ENCODE data around the gene EXPH5. TPM values are rescaled to one million over a fixed set of nuclear protein-coding genes. Genes with fewer than 3 reads are reported as not detected.
"Not testable (repeated sequence)": the region's sequence is repeated elsewhere in the genome, so short reads cannot be mapped to it uniquely, and the experiment has no call there.

The EXPH5 gene
- total RNA-seq, 2 donors from 2014 or later, result 6.6 to 17.3 TPM

DNA sequence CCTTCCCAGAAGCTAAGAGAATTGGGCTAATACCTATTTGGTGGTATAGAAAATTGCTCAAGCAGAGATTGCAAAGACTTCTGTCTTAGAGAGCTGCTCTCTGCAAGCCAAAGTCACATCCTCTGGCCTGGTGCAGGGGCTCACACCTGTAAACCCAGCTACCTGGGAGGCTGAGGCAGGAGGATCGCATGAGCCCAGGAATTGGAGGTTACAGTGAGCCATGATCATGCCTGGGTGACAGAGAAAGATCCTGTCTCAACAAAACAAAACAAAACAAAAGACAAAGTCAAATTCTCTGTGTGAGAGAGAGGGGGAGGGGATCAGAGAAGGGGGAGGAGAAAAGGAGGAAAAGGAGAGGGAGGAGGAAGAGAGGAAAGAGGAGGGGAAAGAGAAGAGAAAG is 15.0 kb upstream of the EXPH5 start:
- TF ChIP-seq, protein P1, sequence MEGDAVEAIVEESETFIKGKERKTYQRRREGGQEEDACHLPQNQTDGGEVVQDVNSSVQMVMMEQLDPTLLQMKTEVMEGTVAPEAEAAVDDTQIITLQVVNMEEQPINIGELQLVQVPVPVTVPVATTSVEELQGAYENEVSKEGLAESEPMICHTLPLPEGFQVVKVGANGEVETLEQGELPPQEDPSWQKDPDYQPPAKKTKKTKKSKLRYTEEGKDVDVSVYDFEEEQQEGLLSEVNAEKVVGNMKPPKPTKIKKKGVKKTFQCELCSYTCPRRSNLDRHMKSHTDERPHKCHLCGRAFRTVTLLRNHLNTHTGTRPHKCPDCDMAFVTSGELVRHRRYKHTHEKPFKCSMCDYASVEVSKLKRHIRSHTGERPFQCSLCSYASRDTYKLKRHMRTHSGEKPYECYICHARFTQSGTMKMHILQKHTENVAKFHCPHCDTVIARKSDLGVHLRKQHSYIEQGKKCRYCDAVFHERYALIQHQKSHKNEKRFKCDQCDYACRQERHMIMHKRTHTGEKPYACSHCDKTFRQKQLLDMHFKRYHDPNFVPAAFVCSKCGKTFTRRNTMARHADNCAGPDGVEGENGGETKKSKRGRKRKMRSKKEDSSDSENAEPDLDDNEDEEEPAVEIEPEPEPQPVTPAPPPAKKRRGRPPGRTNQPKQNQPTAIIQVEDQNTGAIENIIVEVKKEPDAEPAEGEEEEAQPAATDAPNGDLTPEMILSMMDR (IDR thresholded peaks at IDR 0.05), result no peak
- no peak for TF ChIP-seq POLR2A (IDR thresholded peaks at IDR 0.05)
- no peaks in the 10 kb centered on the region for H3K9me3 ChIP-seq
- no peak overlapping the region for H3K4me3 ChIP-seq
- H3K4me1 ChIP-seq (replicated peaks), result no peaks in the 10 kb centered on the region
- H3K36me3 ChIP-seq, result no peaks in the 10 kb centered on the region
- 100% methylated on average over 1 of the region's 1 CpG for WGBS
- no peaks in the 10 kb centered on the region for H3K27me3 ChIP-seq (replicated peaks; ENCODE audit: insufficient read depth)
- no peak for DNase-seq (ENCODE audit: low spot score)
- intact Hi-C loops (cut with DNase I), result no loop called here
- no peak overlapping the region for H3K27ac ChIP-seq

DNA sequence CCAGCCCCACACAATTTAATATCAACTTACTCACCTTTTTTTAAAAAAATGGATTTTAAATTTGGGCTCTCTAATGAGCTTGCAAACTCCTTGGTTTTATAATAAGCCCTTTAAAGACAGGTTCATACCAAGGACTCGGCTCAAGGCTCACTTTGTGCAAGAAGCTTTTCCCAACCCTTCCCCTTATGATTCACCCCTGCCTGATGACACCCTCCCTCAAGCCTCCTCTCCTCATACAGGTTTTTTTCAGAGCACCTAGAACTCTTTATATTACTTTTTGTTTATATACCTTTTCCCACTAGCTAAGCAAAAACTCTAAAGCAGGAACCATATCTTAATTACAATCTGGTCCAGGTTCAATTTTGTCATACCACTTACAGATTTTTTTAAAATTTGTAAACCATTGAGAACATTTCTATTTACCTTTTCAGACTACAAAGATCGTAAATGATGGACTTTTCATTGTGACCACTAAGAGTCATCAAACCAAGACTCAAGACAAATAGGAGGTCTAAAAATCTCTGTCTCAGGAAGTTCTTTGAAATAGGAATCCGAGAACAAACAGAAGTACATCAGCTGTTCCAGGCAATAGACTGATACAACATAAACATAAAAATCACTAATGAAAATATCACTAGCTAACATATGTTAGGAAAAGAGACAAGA is 13.1 kb upstream of the EXPH5 start:
- DNase-seq (ENCODE audit: low spot score), result no peak
- intact Hi-C loops (cut with DNase I), result no loop called here
- Histone ChIP-seq H3K4me3 (no peak overlapping the region), H3K9me3 (no peaks in the 10 kb centered on the region), H3K4me1 (replicated peaks) (no peaks in the 10 kb centered on the region), H3K36me3 (no peaks in the 10 kb centered on the region), H3K27me3 (replicated peaks; ENCODE audit: insufficient read depth) (no peaks in the 10 kb centered on the region), H3K27ac (no peak overlapping the region)
- WGBS, result 45% methylated on average over 3 of the region's 3 CpGs
- TF ChIP-seq POLR2A (IDR thresholded peaks at IDR 0.05) (no peak), POLR2AphosphoS5 (IDR thresholded peaks at IDR 0.05) (peak; percentile 46)
- TF ChIP-seq, protein P1 (IDR thresholded peaks at IDR 0.05), result no peak

DNA sequence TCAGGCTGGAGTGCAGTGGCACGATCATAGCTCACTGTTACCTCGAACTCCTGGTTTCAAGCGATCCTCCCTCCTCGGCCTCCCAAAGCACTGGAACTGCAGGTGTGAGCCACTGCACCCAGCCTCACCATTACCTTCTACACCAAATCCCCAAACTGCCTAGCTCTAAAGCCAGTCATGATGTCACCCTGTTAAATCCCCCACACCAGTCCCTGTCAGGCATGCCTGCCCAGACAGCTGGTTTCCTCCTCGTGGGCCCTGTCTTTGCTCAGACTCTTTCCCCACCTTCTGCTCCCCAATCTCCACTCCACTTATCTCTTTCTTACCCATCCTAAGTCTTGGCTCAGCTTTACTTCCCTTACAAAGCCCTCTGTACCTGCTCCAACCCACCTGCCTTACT is 12.5 kb upstream of the EXPH5 start:
- 81% methylated on average over 5 of the region's 5 CpGs for WGBS
- DNase-seq (ENCODE audit: low spot score), result no peak
- intact Hi-C loops (cut with DNase I), result no loop called here
- Histone ChIP-seq H3K27me3 (replicated peaks; ENCODE audit: insufficient read depth) (no peaks in the 10 kb centered on the region), H3K4me3 (no peak overlapping the region), H3K4me1 (replicated peaks) (no peaks in the 10 kb centered on the region), H3K9me3 (no peaks in the 10 kb centered on the region), H3K27ac (no peak overlapping the region), H3K36me3 (no peaks in the 10 kb centered on the region)
- TF ChIP-seq, protein P1 (IDR thresholded peaks at IDR 0.05), result no peak
- TF ChIP-seq POLR2A (IDR thresholded peaks at IDR 0.05), result no peak

DNA sequence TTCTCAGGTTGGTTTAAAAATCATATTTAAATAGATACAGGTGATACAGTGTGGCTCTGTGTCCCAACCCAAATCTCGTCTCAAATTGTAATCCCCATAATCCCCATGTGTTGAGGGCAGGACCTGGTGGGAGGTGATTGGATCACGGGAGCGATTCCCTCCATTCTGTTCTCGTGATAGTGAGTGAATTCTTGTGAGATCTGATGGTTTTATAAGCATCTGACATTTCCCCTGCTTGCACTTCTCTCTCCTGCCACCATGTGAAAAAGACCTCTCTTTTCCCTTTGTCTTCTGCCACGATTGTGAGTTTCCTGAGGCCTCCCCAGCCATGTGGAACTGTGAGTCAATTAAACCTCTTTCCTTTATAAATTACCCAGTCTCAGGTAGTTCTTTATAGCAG is 9.2 kb upstream of the EXPH5 start:
- H3K4me1 ChIP-seq (replicated peaks); H3K36me3 ChIP-seq; H3K9me3 ChIP-seq; DNase-seq (ENCODE audit: low spot score); H3K27ac ChIP-seq; H3K4me3 ChIP-seq; intact Hi-C loops (cut with DNase I); H3K27me3 ChIP-seq (replicated peaks; ENCODE audit: insufficient read depth): not testable (repeated sequence)
- WGBS, result 71% methylated on average over 5 of the region's 5 CpGs

DNA sequence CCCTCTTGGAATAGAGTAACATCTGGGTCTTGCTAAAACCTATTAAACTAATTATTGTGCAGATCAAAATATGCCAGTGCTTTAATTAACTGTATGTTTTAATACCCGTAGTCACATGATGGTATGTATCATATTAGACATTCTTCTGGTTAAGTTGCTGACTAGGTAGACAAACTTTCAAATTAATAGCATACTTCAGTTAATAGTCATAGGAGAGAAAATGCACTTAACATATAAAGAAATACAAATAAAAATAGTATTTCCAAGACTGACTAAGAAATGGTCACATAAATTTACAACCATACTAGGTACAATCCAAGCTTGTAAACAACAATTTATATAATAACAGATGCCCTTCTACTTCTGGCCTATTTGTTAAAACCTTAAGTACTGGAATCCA is 7.6 kb upstream of the EXPH5 start:
- H3K27me3 ChIP-seq (replicated peaks; ENCODE audit: insufficient read depth), result no peaks in the 10 kb centered on the region
- TF ChIP-seq POLR2AphosphoS5 (IDR thresholded peaks at IDR 0.05), result no peak
- TF ChIP-seq, protein P1 (IDR thresholded peaks at IDR 0.05), result no peak
- no peak for TF ChIP-seq POLR2A (IDR thresholded peaks at IDR 0.05)
- WGBS, result 88% methylated on average over 1 of the region's 1 CpG
- no peaks in the 10 kb centered on the region for H3K36me3 ChIP-seq
- intact Hi-C loops (cut with DNase I), result no loop called here
- no peaks in the 10 kb centered on the region for H3K9me3 ChIP-seq
- no peak overlapping the region for H3K27ac ChIP-seq
- no peaks in the 10 kb centered on the region for H3K4me1 ChIP-seq (replicated peaks)
- DNase-seq (ENCODE audit: low spot score), result no peak
- H3K4me3 ChIP-seq, result no peak overlapping the region

Measured in prostate gland (tissue), 2 donors.